HG02571 (cell line): ENCODE measurements around the gene CBFA2T2.
"Not testable (repeated sequence)": the region's sequence is repeated elsewhere in the genome, so short reads cannot be mapped to it uniquely, and the experiment has no call there.

ENCODE experiments used
- ATAC-seq: cut with Tn5 transposase; IDR thresholded peaks from one replicate; pipeline ENCODE4 v1.9.1; 2021; ENCODE audit warnings: mild to moderate bottlenecking, moderate library complexity; ENCODE audit not compliant: unreplicated experiment

Gene CBFA2T2

GRCh38 chr20:33541797-33542196 lies 51.9 kb downstream of the CBFA2T2 start:
- ATAC-seq, result no peak

GRCh38 chr20:33545763-33546162 lies 55.9 kb downstream of the CBFA2T2 start:
- ATAC-seq, result no peak

- no peak for ATAC-seq
These were observed 59.5 kb downstream of the CBFA2T2 start for GRCh38 chr20:33549229-33549999.

- no peak for ATAC-seq
These were observed 61.9 kb downstream of the CBFA2T2 start for GRCh38 chr20:33551778-33552177.

- ATAC-seq, result no peak
These were observed 62.6 kb downstream of the CBFA2T2 start for GRCh38 chr20:33552519-33552918.

- no peak for ATAC-seq
These were observed 63.6 kb downstream of the CBFA2T2 start for GRCh38 chr20:33553516-33553915.

- ATAC-seq, result peak; percentile 92
These were observed 65.1 kb downstream of the CBFA2T2 start for GRCh38 chr20:33554914-33555420.

GRCh38 chr20:33555755-33556154 lies 65.9 kb downstream of the CBFA2T2 start:
- no peak for ATAC-seq

- ATAC-seq, result no peak
These were observed 66.3 kb downstream of the CBFA2T2 start for GRCh38 chr20:33556246-33556645.

- ATAC-seq, result no peak
These were observed 68.7 kb downstream of the CBFA2T2 start for GRCh38 chr20:33558348-33559144.

GRCh38 chr20:33559212-33559611 lies 69.3 kb downstream of the CBFA2T2 start:
- no peak for ATAC-seq

- ATAC-seq, result no peak
These were observed 70.1 kb downstream of the CBFA2T2 start for GRCh38 chr20:33560026-33560425.

- ATAC-seq, result not testable (repeated sequence)
These were observed 71.2 kb downstream of the CBFA2T2 start for GRCh38 chr20:33561053-33561452.

- ATAC-seq, result no peak
These were observed 72.1 kb downstream of the CBFA2T2 start for GRCh38 chr20:33561692-33562601.

- ATAC-seq, result no peak
These were observed 73.9 kb downstream of the CBFA2T2 start for GRCh38 chr20:33563788-33564187.

GRCh38 chr20:33566781-33567603 lies 77.1 kb downstream of the CBFA2T2 start:
- no peak for ATAC-seq

GRCh38 chr20:33567949-33568348 lies 78.1 kb downstream of the CBFA2T2 start:
- ATAC-seq, result no peak

GRCh38 chr20:33568378-33568777 lies 78.5 kb downstream of the CBFA2T2 start:
- no peak for ATAC-seq

GRCh38 chr20:33568868-33569801 lies 79.2 kb downstream of the CBFA2T2 start:
- ATAC-seq, result no peak
